GM21717 (cell line): Measurements from ENCODE around the gene TARS2.

Experiments used
- ATAC-seq: cut with Tn5 transposase; IDR thresholded peaks from one replicate; pipeline ENCODE4 v1.9.1; 2021; ENCODE audit warnings: mild to moderate bottlenecking, moderate library complexity; ENCODE audit not compliant: unreplicated experiment

Gene TARS2

DNA sequence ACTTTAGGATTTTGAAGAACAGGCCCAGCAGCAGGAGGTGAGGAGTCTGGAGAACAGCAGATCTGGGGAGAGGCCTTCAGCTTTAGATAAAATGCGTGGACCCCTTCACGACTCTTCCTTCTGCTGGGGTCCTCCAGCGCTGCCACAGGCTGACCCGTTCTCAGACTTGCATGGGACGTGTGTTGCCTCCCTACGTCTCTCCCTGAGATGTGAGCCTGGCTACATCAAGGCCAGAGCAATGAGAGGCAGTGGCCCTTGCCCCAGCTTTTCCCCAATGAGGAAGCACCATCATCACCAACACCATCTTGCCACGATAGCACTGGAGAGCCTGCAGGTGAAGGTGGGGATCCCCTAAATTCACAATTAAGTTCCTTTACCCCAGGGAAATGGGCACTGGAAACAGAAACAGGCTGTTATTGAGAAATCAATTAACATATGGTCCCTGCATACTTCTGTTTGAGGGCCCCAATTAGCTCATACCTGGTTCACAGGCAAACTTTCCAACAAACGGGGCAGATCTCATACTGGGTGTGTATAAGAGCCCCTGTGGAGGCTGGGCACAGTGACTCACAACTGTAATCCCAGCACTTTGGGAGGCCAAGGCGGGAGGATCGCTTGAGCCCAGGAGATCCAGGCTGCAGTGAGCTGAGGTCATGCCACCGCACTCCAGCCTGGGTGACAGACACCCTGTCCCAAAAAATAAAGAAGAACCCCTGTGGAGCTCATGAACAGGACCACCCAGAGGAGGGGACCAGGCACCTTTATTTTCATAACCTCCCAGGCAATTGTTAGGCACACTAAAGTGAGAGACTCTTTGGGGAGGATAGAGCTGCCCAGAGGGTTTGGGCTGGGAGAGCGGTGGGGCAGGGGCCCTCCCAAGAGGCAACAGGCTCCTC lies 49.9 kb downstream of the TARS2 start:
- ATAC-seq, result no peak

DNA sequence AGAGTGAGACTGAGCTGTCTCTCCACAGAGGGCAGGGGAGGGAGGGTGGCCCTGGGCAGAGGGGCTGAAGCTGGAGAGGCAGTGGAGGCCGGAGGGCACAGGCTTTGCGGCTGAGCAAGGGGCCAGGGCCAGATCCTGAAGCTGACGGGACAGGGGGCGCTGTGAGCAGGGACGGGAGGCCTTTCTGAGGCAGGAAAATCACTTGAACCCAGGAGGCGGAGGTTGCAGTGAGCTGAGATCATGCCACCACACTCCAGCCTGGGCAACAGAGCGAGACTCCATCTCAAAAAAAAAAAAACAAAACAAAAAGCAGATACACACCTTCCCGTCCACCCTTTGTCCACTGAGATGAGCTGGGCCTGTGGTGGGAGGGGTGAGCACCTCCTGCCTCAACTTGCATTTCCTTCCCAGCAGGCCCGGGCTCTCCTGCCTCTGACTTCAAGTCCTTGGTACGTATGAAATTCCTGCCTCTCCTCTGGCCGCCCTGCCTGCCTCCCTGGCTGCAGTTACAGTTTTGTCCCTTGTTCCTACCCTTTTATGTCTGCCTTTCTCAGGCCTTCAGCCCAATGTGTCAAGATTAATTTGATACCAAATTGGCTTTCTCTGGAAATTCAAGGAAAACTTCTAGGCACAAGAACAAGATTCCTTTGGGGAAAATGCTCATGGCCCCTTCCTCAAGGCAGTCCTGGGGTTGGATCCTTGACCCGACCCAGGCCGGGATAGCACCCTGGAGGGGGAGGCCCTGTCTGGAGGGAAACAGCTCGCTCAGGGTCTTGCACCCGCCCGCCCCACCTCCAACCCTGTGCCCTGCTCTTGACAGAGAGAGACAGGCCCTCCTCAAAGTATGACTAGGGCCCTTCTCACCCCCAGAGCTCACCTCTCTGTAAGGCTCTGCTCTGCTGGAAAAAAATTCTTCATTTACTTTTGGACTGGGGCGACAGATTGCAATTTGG lies 50.8 kb downstream of the TARS2 start:
- no peak for ATAC-seq

DNA sequence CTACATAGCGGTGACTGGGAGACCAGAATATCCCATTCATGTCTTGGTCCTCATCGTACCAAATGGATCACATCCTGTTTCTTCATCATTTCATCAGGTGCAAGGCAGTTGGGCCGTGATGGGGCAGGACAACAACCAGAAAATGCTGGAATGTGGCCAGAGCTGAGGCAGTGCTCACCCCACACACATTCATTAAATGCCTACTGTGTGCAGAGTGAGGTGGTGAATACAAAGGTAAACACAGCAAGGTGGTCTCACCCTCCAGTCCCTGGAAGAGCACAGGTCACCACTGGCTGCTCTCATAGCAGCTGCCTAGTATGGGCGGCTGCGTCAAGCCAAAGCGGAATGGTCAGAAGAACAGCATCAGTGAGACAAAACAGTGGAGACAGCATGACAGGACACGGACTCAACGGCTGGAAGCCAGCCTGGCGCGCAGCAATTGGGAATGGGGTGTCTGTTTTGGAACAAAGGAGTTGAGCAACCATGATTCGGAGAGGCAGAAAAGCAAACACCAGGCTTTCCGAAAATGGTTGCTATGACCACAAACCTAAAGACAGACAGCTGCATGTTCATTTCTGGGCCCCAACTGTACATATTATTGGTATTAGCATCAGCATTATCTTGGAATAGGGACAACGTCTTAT lies 56.4 kb downstream of the TARS2 start:
- no peak for ATAC-seq

DNA sequence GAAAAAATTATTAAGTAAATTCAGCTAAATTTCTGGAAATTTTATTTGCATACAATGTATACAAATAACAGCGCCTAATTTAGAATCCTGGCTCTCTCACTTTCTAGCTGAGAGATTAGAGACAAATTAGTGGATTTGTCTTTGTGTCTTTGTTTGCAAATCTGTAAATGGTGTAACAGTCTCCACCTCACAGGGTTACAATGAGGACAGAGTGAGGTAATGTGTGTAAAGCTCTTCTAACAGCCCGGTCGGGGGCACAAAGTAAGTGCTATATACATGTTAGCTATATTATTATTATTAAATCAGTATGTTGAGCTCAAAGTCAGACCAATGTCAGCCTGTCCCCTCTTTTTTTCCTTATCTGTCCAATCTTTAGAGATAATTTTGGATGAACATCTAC lies 57.0 kb downstream of the TARS2 start:
- no peak for ATAC-seq

DNA sequence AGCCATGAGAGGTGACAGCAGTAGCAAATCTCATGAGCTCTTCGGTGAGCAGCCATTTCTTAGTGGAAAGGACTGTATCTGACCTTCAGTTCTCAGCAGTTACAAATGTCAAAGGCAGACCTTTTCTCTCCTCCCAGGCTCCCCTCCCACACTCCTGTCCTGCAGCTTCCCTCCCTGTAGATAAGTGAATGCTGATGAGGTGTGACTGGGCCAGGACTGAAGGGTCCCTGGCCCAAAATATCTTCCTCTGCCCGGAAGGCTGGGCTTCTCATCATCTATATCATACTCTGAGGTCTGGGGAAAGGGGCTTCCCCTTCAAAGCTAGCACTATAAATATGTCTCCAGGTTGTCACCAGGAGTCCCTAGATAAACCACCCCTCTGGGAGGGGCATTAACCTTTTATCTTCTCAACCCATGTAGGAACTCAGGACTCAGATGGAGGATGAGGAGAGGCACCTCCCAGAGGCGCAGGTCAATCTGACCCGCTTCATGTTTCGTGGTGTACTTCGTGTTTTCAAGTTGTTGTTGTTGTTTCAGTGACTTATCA lies 58.3 kb downstream of the TARS2 start:
- ATAC-seq, result no peak

DNA sequence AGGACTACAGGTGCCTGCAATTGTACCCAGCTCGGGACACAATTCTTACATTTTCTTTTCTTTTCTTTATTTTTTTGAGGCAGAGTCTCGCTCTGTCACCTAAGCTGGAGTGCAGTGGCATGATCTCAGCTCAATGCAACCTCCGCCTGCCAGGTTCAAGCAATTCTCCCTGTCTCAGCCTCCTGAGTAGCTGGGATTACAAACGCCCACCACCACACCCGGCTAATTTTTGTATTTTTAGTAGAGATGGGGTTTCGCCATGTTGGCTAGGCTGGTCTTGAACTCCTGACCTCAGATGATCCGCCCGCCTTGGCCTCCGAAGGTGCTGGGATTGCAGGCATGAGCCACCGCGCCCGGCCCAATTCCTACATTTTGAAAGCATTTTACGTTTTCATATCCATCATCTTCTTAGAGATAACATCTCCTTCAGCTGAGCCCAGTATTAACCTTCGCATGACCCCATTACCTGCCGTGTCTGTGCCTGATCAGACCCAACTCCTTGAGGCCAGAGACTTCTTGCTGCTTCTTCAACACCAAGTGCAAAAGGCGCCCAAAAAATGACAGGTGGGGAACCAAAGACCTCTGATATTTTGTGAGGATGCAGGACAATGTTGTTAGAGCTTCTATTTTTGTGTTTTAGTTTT lies 59.2 kb downstream of the TARS2 start:
- ATAC-seq, result no peak

DNA sequence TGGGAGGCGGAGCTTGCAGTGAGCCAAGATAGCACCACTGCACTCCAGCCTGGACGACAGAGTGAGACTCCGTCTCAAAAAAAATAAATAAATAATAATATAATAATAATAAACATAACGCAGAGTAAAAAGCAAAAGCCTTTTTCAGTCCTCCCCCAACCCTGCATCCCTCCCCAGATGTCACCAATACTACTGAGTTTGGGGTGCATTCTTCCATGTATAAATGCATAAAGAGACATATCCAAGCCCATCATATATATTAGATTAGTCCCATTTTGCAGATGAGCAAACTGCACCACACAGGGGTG lies 61.1 kb downstream of the TARS2 start:
- no peak for ATAC-seq

DNA sequence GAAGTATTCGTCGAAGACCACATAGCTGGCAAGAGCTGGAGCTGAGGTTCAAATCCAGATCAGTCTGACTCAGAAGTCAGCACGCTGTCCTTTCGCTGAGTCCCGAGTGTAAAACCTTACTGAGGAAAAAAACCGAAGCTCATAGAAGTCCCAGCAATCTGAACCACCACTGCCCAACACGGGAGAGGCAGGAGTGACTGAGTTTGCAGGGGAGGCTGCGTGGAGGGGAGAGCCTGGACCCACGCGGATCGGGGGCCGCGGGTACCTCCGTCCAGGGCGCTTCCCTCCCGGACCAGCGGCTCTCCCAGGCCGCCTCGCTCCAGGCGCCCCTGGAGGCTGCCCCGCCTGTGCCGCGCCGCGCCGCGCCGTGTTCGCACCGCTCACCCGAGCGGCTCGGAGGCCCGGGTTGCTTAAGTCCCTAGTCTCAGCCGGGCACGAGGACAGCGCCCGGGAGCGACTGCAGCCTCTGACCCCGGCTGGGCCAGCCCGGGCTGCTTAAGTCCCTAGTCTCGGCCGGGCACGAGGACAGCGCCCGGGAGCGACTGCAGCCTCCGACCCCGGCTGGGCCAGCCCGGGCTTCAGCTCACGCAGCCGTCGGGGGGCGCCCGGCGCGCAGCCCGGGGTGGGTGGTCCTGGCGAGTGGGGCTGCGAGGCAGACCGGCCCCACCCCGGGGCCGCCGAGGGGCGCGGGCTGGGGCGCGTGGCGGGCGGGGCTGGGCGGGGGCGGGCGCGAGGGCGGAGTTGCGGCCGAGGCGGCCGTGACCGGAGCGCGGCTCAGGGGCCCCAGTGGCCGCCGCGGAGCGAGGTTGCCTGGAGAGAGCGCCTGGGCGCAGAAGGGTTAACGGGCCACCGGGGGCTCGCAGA lies 61.6 kb downstream of the TARS2 start, which contains the start of gene ADAMTSL4:
ADAMTSL4 (plus strand) TSS at position 777 of the 864 bp plus-strand sequence. CDS start 2,881 bp downstream, outside the sequence.
- no peak for ATAC-seq

DNA sequence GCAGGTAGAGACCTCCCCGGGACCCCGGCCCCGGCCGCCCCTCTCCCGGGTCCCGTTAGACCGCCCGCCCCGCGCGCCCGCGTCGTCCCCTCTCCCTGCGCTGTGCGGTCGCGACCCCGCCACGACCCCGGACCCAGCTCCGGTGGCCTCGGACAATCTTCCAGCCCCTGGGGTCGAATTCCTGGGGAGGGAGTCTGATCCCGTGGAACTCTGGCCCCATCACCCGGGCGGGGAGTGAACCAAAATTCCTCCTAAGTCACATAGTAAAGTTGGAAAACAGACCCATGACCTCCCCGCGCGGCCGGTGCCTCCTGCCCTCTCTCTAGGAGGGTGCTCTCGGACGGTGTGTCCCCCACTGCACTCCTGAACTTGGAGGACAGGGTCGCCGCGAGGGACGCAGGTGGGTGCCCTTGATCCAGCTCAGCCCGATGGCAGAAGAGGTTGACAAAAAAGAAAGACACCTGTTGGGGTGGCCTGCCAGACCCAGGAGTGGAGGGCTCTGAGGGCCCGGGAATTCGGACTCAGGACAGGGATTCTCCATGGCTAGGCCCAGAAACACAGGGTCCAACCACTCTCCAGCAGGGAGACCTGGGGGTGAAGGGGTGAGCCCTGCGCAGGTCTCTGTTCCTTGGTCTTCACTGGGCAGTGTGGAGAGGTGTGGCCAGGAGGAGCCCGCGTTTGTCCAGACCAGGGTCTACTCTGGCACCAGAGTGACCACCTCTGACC lies 62.4 kb downstream of the TARS2 start:
- no peak for ATAC-seq

DNA sequence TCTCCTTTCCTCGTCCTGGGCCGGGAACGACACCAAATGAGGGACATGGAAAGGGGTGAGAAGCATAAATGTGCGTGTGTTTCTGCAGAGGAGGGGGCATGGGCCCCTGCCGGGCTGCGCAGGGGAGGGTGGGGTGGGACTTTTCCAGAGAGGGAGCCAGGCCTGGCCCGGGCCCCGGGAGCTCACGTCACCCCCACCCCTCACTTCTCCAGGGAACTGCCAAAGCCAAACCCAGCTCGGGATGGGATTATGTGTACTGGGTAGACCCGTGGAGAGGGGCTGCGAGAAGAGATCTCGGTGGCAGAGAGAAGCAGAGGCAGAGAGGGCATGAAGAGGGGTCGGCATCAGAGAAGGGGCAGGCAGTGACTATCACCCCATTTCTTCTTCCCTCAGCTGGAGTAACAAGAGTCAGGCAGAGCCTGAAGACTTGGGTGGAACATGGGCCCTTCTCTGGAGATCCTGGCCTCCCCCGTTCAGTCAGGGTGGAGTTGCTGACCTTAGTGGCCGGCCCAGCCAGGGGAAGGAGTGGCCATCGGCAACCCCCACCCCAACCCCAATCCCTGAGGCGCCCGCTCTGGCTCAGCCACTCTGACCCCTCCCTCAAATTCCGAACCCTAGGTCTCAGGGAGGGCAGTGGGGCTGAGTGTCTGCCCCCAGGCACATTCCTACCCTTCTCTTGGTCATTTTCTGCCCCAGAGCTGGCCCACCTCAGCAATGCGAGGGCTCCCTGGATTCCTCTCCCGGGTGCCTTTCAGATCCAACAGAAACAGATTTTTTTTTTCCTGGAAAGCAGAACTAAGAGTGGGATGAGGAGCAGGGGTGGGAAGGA lies 63.2 kb downstream of the TARS2 start:
- ATAC-seq, result no peak

DNA sequence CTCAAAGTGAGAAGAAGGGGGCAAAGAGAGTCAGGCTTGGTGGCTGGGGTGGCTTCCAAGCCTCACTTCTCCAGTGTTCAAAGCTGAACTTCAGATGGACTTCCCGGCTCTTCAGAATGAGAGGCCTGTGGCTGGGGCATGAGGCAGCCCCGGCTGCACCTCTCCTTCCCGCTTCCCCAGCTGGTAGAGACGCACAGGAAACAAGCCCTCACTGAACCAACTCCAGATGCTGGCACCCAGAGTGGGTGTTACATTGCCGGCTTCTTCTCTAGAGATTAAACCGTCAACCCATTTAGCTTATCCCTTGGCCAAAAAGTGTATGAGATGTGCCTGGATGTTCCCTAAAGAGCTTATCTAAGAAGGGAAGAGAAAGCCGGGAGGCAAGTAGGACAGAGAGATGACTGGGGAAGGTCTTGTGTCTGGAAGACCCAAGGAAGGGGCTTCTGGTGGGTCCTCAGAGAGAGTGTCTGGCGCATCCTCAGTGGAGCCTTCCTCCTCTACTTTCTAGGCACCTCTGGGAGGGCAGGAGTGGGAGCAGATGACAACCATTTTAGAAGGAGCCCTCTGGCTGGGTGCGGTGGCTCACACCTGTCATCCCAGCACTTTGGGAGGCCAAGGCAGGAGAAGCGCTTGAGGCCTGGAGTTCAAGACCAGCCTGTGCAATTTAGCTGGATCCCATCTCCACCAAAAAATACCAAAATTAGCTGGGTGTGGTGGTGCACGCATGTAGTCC lies 64.0 kb downstream of the TARS2 start:
- ATAC-seq, result no peak

DNA sequence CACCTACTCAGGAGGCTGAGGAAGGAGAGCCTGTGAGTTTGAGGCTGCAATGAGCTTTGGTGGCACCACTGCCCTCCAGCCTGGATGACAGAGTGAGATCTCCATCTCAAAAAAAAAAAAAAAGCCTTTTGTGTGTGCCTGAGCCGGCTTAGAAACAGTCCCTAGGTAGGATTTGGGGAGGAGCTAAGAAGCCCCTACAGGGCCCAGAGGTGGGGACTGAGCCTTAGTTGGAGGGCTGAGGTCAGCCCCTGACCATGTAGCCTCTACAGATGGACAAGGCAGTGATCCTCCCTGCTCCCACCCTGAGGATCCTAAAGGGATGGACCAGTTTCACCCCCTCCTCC lies 64.5 kb downstream of the TARS2 start:
- ATAC-seq, result no peak

DNA sequence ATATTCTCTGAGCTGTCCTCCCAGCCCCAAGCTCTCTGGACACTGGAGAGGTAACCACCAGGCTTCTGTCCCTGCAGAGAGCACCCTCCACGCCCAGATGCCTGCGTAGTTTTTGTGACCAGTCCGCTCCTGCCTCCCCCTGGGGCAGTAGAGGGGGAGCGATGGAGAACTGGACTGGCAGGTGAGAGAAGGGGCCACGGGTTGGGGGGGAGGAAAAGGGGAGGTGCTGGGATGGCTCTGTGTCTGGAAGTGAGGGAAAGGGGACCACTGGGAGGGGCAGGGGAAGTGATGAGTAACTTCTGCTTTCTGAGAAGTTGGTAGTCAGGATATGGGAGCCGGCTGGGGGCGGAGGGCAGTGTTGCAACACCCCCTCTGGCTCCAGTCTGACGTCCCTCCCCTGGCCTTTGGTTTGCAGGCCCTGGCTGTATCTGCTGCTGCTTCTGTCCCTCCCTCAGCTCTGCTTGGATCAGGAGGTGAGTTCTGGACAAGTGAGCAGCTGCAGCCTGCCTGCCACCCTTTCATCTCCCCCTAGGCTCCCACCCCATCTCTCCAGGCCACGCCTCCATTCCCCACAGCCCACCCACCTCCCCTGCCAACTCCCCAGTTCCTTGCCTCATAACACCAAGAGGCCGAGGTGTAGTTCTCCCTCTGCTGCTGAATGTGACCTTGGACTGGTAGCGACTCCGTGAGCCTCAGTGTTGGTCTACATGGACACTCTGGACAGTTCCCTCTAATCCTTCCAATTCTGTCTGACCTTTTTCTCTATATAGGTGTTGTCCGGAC lies 65.1 kb downstream of the TARS2 start:
- no peak for ATAC-seq

DNA sequence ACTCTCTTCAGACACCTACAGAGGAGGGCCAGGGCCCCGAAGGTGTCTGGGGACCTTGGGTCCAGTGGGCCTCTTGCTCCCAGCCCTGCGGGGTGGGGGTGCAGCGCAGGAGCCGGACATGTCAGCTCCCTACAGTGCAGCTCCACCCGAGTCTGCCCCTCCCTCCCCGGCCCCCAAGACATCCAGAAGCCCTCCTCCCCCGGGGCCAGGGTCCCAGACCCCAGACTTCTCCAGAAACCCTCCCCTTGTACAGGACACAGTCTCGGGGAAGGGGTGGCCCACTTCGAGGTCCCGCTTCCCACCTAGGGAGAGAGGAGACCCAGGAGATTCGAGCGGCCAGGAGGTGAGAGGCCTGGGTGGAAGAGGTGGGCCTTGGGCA lies 65.7 kb downstream of the TARS2 start:
- no peak for ATAC-seq

DNA sequence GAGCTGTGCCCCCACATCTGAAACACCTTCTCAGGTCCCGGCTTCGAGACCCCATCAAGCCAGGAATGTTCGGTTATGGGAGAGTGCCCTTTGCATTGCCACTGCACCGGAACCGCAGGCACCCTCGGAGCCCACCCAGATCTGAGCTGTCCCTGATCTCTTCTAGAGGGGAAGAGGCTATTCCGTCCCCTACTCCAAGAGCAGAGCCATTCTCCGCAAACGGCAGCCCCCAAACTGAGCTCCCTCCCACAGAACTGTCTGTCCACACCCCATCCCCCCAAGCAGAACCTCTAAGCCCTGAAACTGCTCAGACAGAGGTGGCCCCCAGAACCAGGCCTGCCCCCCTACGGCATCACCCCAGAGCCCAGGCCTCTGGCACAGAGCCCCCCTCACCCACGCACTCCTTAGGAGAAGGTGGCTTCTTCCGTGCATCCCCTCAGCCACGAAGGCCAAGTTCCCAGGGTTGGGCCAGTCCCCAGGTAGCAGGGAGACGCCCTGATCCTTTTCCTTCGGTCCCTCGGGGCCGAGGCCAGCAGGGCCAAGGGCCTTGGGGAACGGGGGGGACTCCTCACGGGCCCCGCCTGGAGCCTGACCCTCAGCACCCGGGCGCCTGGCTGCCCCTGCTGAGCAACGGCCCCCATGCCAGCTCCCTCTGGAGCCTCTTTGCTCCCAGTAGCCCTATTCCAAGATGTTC lies 66.3 kb downstream of the TARS2 start:
- no peak for ATAC-seq

DNA sequence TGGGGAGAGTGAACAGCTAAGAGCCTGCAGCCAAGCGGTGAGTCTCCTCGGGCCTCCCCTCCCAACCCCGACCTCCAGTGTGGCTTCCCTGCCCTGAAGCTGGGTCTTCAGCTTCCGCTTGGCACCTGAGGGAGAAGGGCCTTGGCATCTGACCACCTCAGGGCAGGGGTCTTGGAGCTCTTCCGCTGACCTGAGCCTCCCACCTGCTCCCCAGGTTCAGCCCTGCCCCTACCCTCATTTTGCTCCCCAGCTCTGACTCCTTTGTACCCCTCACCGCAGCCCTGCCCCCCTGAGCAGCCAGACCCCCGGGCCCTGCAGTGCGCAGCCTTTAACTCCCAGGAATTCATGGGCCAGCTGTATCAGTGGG lies 66.8 kb downstream of the TARS2 start:
- ATAC-seq, result no peak
